Measurements from ENCODE around the gene TMEM141.

- no peak for TF ChIP-seq CTCF (IDR thresholded peaks at IDR 0.05; ENCODE audit: low read depth, low read length)
- no peak for TF ChIP-seq MAX (IDR thresholded peaks at IDR 0.05; ENCODE audit: low read depth, low read length)
- TF ChIP-seq POLR2A (IDR thresholded peaks at IDR 0.05; ENCODE audit: extremely low read depth, insufficient read length), result no peak
Measured at GRCh38 chr9:136793086-136793946, 2.2 kb downstream of the TMEM141 start.

Data from NB4 (cell line).